HepG2 (cell line): ENCODE data around the gene FBXO48. TPM values are rescaled to one million over a fixed set of nuclear protein-coding genes. Genes with fewer than 3 reads are reported as not detected.

Experiments
- ATAC-seq: fragments of 200-7000 bp; cut with Tn5 transposase; 3 replicates; pipeline ENCODE4 v1.9.1; 2020; ENCODE audit warnings: mild to moderate bottlenecking, moderate library complexity
- BruUV-seq: library from RNA; stranded (reverse); fragments of 400-500 nt; replicated peaks from 2 replicates; lab custom pipeline; 2021; lab: Mats Ljungman, UMichigan
- CTCF ChIA-PET: fragments of 300-600 bp; formaldehyde crosslinking; extraction: SDS; loops from one replicate; lab custom pipeline; 2021; ENCODE audit warnings: low total read pairs, inconsistent platforms, low intra/inter-chr PET ratio; lab: Yijun Ruan, JAX
- POLR2A ChIA-PET: fragments of 350-600 bp; sonication (Branson Sonifier 250); formaldehyde crosslinking; loops from one replicate; lab custom pipeline; 2020; ENCODE audit warnings: antibody characterized with exemption, inconsistent platforms; lab: Yijun Ruan, JAX
- DNase-seq: peaks from one replicate; pipeline ENCODE4 v3.0.0-alpha.2; 2015; ENCODE audit warnings: low spot score
- FAIRE-seq: peaks from 3 replicates; lab custom pipeline; 2011; peaks lifted over from hg19 to GRCh38; lab: Jason Lieb, UNC
- H2AFZ ChIP-seq: one replicate; pipeline ENCODE4 v1.6.1; 2011; ENCODE audit warnings: low read length, inconsistent platforms
- H3K27ac ChIP-seq: fragments of 300-600 bp; 3 replicates; pipeline ENCODE4 v1.8.0; 2011; ENCODE audit warnings: mixed run types, mild to moderate bottlenecking, mixed read lengths, low read length, inconsistent platforms; ENCODE audit not compliant: insufficient read depth; ENCODE audit errors: extremely low read length
- H3K27me3 ChIP-seq, 2 experiments: fragments of 200-600 bp in 1 of 2; 2 replicates in 1 of 2; 3 replicates in 1 of 2; pipeline versions ENCODE4 v1.6.0 to v1.8.0; 2011; ENCODE audit warnings: low read length in 2 of 2, mild to moderate bottlenecking in 2 of 2, moderate library complexity in 2 of 2, inconsistent platforms in 1 of 2; ENCODE audit not compliant: insufficient read depth in 2 of 2, control insufficient read depth in 1 of 2
- H3K36me3 ChIP-seq, 2 experiments: fragments of 200-600 bp in 1 of 2; replicated peaks in 1 of 2; 2 replicates in 1 of 2; 3 replicates in 1 of 2; pipeline versions ENCODE4 v1.5.1 to v1.8.0; 2011; ENCODE audit warnings: low read length in 2 of 2, inconsistent platforms in 1 of 2; ENCODE audit not compliant: insufficient read depth in 2 of 2, control insufficient read depth in 1 of 2
- H3K4me1 ChIP-seq: 2 replicates; pipeline ENCODE4 v1.5.1; 2012; ENCODE audit warnings: low read length, inconsistent platforms; ENCODE audit not compliant: insufficient read depth
- H3K4me2 ChIP-seq: 2 replicates; pipeline ENCODE4 v1.6.0; 2011; ENCODE audit warnings: low read depth, low read length, inconsistent platforms
- H3K4me3 ChIP-seq, 3 experiments: fragments of 200-600 bp in 1 of 3; sonication (generic), shearing (Covaris generic) in 1 of 3; replicated peaks in 1 of 3; 2 replicates each; pipeline ENCODE4 v1.5.1; 2011 to 2016; ENCODE audit warnings: low read length in 3 of 3, inconsistent platforms in 2 of 3, low read depth in 2 of 3, mild to moderate bottlenecking in 2 of 3, control low read depth in 1 of 3, mixed read lengths in 1 of 3; ENCODE audit not compliant: insufficient read depth in 1 of 3
- H3K79me2 ChIP-seq: one replicate; pipeline ENCODE4 v1.6.1; 2011; ENCODE audit warnings: low read length, inconsistent platforms; ENCODE audit not compliant: insufficient read depth
- H3K9ac ChIP-seq: 2 replicates; pipeline ENCODE4 v1.6.0; 2011; ENCODE audit warnings: mild to moderate bottlenecking, low read depth, low read length, inconsistent platforms; ENCODE audit not compliant: insufficient read depth
- H3K9me3 ChIP-seq: 2 replicates; pipeline ENCODE4 v1.5.1; 2012; ENCODE audit warnings: mild to moderate bottlenecking, low read length
- H4K20me1 ChIP-seq: 2 replicates; pipeline ENCODE4 v1.6.0; 2011; ENCODE audit warnings: inconsistent platforms, mild to moderate bottlenecking, low read length, moderate library complexity; ENCODE audit not compliant: insufficient read depth
- ADNP ChIP-seq: sonication (generic); formaldehyde crosslinking; IDR thresholded peaks from 2 replicates; pipeline ENCODE4 v1.4.0; 2020; ENCODE audit warnings: missing genetic modification reagents
- MAF1 ChIP-seq: sonication (generic); formaldehyde crosslinking; IDR thresholded peaks from 2 replicates; pipeline ENCODE4 v1.5.0; 2020; ENCODE audit warnings: missing genetic modification reagents, borderline replicate concordance
- NONO ChIP-seq, 2 experiments: fragments of 450-650 bp in 1 of 2; sonication (generic) in 1 of 2; formaldehyde crosslinking in 1 of 2; IDR thresholded peaks in 1 of 2; conservative IDR thresholded peaks in 1 of 2; 2 replicates each; pipeline versions ENCODE4 v1.6.1 to v1.8.0; 2017 to 2022; ENCODE audit warnings: mild to moderate bottlenecking in 1 of 2, missing genetic modification reagents in 1 of 2, moderate library complexity in 1 of 2
- PHF8 ChIP-seq: sonication (generic); formaldehyde crosslinking; IDR thresholded peaks from 2 replicates; pipeline ENCODE4 v1.5.0; 2020; ENCODE audit warnings: missing genetic modification reagents
- SOX5 ChIP-seq: IDR thresholded peaks from 2 replicates; pipeline ENCODE4 v1.6.1; 2016; ENCODE audit warnings: borderline replicate concordance
- SP140L ChIP-seq: sonication (generic); formaldehyde crosslinking; IDR thresholded peaks from 2 replicates; pipeline ENCODE4 v1.4.0; 2020; ENCODE audit warnings: missing genetic modification reagents, borderline replicate concordance
- SUZ12 ChIP-seq: fragments of 150-350 bp; IDR thresholded peaks from 2 replicates; pipeline ENCODE4 v1.6.1; 2014; ENCODE audit warnings: low read depth, low read length
- TFAP4 ChIP-seq: sonication (generic); IDR thresholded peaks from 2 replicates; pipeline ENCODE4 v1.6.1; 2016; ENCODE audit warnings: low read depth, borderline replicate concordance
- THAP9 ChIP-seq: sonication (generic); formaldehyde crosslinking; IDR thresholded peaks from 2 replicates; pipeline ENCODE4; 2020; ENCODE audit warnings: missing genetic modification reagents, mild to moderate bottlenecking, borderline replicate concordance
- THYN1 ChIP-seq: sonication (generic); formaldehyde crosslinking; IDR thresholded peaks from 2 replicates; pipeline ENCODE4 v1.8.1; 2023; ENCODE audit warnings: low read depth, mild to moderate bottlenecking, moderate library complexity, missing genetic modification reagents, borderline replicate concordance
- ZBTB2 ChIP-seq: sonication (generic); formaldehyde crosslinking; IDR thresholded peaks from 2 replicates; pipeline ENCODE4 v1.8.0; 2022; ENCODE audit warnings: low read depth, missing genetic modification reagents
- ZC3H13 ChIP-seq: sonication (generic); formaldehyde crosslinking; IDR thresholded peaks from 2 replicates; pipeline ENCODE4 v1.8.1; 2023; ENCODE audit warnings: mild to moderate bottlenecking, missing genetic modification reagents, moderate library complexity
- ZMAT5 ChIP-seq: sonication (generic); formaldehyde crosslinking; IDR thresholded peaks from 2 replicates; pipeline ENCODE4 v1.5.0; 2020; ENCODE audit warnings: mild to moderate bottlenecking, low read depth, missing genetic modification reagents, borderline replicate concordance
- ZSCAN31 ChIP-seq: sonication (generic); formaldehyde crosslinking; IDR thresholded peaks from 2 replicates; pipeline ENCODE4 v1.5.0; 2020; ENCODE audit warnings: low read depth, mild to moderate bottlenecking, missing genetic modification reagents
- WGBS: methylation state at CpG from one replicate; pipeline ENCODE4 v1.1.6; 2017; ENCODE audit warnings: low lambda C conversion rate; 5-methylcytosine and 5-hydroxymethylcytosine counted together
- in situ Hi-C: cut with HindIII; loops from 2 replicates; pipeline ENCODE4 v1.10.0; 2017; ENCODE audit warnings: low pct_unique_long_range_greater_than_20kb; ENCODE audit not compliant: extremely low pct_ligation_motif_present
- intact Hi-C: fragments of 100-400 bp; cut with micrococcal nuclease; formaldehyde crosslinking; loops from one replicate; pipeline ENCODE4 v1.10.0; 2022; ENCODE audit not compliant: unreplicated experiment
- polyA plus RNA-seq, 8 experiments: library from polyadenylated mRNA; depleted of rRNA in 3 of 8; stranded (reverse) in 7 of 8; unstranded in 1 of 8; fragments of >200 nt; fragmentation: Illumina TruSeq in 4 of 8; extraction: Trizol in 4 of 8; gene quantifications; 2 replicates each; pipeline versions ENCODE4 v1.2.1 to v1.2.3, GENCODE V29; 2011 to 2016; ENCODE audit warnings: low read depth in 4 of 8, missing spikeins in 1 of 8, mixed read lengths in 1 of 8; ENCODE audit not compliant: insufficient read depth in 1 of 8
- total RNA-seq, 5 experiments: library from RNA; depleted of rRNA; stranded (reverse); fragments of >200 nt; fragmentation: Illumina TruSeq; extraction: Trizol; gene quantifications; 2 replicates each; pipeline ENCODE4 v1.2.3, GENCODE V29; 2016; ENCODE audit warnings: low read depth in 1 of 5

FBXO48 gene
- total and polyA plus RNA-seq, 2 of the 13 experiments (the other 11 are each of a cell fraction or from before 2014, with no cell fraction given) = 0.42 to 1.1 TPM

GRCh38 chr2:68431316-68431972, 35.6 kb downstream of the FBXO48 start:
- in situ Hi-C loops = no loop called here
- Histone ChIP-seq H3K4me1 (no peaks in the 10 kb centered on the region), H3K4me2 (no peak overlapping the region), H3K36me3 (no peaks in the 10 kb centered on the region), H3K9me3 (no peaks in the 10 kb centered on the region), H3K9ac (no peak overlapping the region), H3K4me3 (no peak overlapping the region), H3K79me2 (no peaks in the 10 kb centered on the region), H3K27ac (no peak overlapping the region), H2AFZ (no peak overlapping the region), H3K27me3 (no peaks in the 10 kb centered on the region; a peak in 1 of 5 replicates), H4K20me1 (no peaks in the 10 kb centered on the region)
- intact Hi-C loops = no loop called here
- BruUV-seq = no TSS peak
- ChIA-PET CTCF (no interaction called here), POLR2A (no interaction called here)
- TF ChIP-seq SOX5 (CRISPR knock-in tag) = no peak
- no peak for TF ChIP-seq THYN1 (CRISPR knock-in tag)
- TF ChIP-seq SUZ12 = no peak
- no peak for TF ChIP-seq THAP9 (CRISPR knock-in tag)
- TF ChIP-seq NONO (IDR thresholded peaks at IDR 0.05) = no peak
- TF ChIP-seq NONO (CRISPR knock-in tag; conservative IDR thresholded peaks at IDR 0.05) = no peak
- no peak for TF ChIP-seq ZC3H13 (CRISPR knock-in tag)
- no peak for TF ChIP-seq ADNP
- TF ChIP-seq MAF1 (CRISPR knock-in tag) = no peak
- TF ChIP-seq ZMAT5 (CRISPR knock-in tag) = no peak
- no peak for TF ChIP-seq SP140L (CRISPR knock-in tag)
- no peak for TF ChIP-seq TFAP4
- no peak for TF ChIP-seq ZSCAN31
- TF ChIP-seq ZBTB2 (CRISPR knock-in tag) = no peak
- TF ChIP-seq PHF8 (CRISPR knock-in tag) = no peak
- DNase-seq = no peak
- ATAC-seq = peak; percentile 21; the same call in 2 of the 3 replicates
- 29% methylated on average over 8 of the region's 8 CpGs for WGBS
- FAIRE-seq = no peak
